22Rv1 (cell line): ENCODE data around the gene PAK4.

ENCODE experiments used
- CTCF ChIP-seq: fragments of 450-650 bp; IDR thresholded peaks from 2 replicates; pipeline ENCODE4 v1.5.1; 2017; ENCODE audit warnings: mild to moderate bottlenecking
- ZFX ChIP-seq: fragments of 450-650 bp; IDR thresholded peaks from 2 replicates; pipeline ENCODE4 v1.6.1; 2017; ENCODE audit warnings: antibody characterized with exemption, borderline replicate concordance

- TF ChIP-seq CTCF (no peak), ZFX (no peak)
These were observed 46.2 kb downstream of the PAK4 start for GRCh38 chr19:39171479-39172465.
